GM12878 (cell line): Measurements from ENCODE around the gene SIRT2.
A peak's percentile ranks its signal among the peaks of the same experiment; 100 is the strongest.

Experiments used
- CREM ChIP-seq: IDR thresholded peaks from 2 replicates; pipeline ENCODE4 v1.6.1; 2014; ENCODE audit warnings: antibody characterized with exemption, low read depth
- NR2F1 ChIP-seq: fragments of 450-650 bp; conservative IDR thresholded peaks from 2 replicates; pipeline ENCODE4 v1.6.1; 2017; ENCODE audit warnings: mild to moderate bottlenecking

GRCh38 chr19:38877781-38878574, 21.4 kb downstream of the SIRT2 start, which contains the start of gene RINL:
- TF ChIP-seq NR2F1 (0 out of 2 replicates have a peak, but pooled peaks have one; percentile 27), CREM (no peak)
